GM12864 (cell line): ENCODE data around the gene FAM111B.
"Not testable (repeated sequence)": the region's sequence is repeated elsewhere in the genome, so short reads cannot be mapped to it uniquely, and the experiment has no call there.

Experiments
- DNase-seq: peaks from one replicate; pipeline ENCODE4 v3.0.0-alpha.2; 2011; ENCODE audit warnings: low read depth
- H3K4me3 ChIP-seq: 2 replicates; pipeline ENCODE4 v1.5.1; 2011; ENCODE audit warnings: mild to moderate bottlenecking, low read depth, low read length, control low read depth
- CTCF ChIP-seq: IDR thresholded peaks from 2 replicates; pipeline ENCODE4 v1.5.1; 2011; ENCODE audit warnings: low read depth, mild to moderate bottlenecking, moderate library complexity, low read length, control low read depth, inconsistent platforms; ENCODE audit errors: missing control alignments

Gene FAM111B

GRCh38 chr11:59076876-59077571 is 30.0 kb upstream of the FAM111B start:
- no peak overlapping the region for H3K4me3 ChIP-seq
- DNase-seq: no peak
- TF ChIP-seq CTCF: no peak

- no peak for TF ChIP-seq CTCF
- H3K4me3 ChIP-seq: no peak overlapping the region
- DNase-seq: no peak
These were observed 28.6 kb upstream of the FAM111B start for GRCh38 chr11:59078435-59078834.

GRCh38 chr11:59079086-59079485 is 28.0 kb upstream of the FAM111B start:
- no peak for TF ChIP-seq CTCF
- DNase-seq: no peak
- no peak overlapping the region for H3K4me3 ChIP-seq

- not testable (repeated sequence) for H3K4me3 ChIP-seq, DNase-seq
These were observed 26.6 kb upstream of the FAM111B start for GRCh38 chr11:59080421-59080820.

- not testable (repeated sequence) for DNase-seq, H3K4me3 ChIP-seq
These were observed 25.5 kb upstream of the FAM111B start for GRCh38 chr11:59081430-59082020.

GRCh38 chr11:59086007-59086406 is 21.0 kb upstream of the FAM111B start, which contains the start of gene GLYATL1B:
GLYATL1B (plus strand) TSS chr11:59086307; CDS start chr11:59086307, 0 bp downstream.
- DNase-seq, H3K4me3 ChIP-seq: not testable (repeated sequence)

GRCh38 chr11:59088162-59088561 is 18.9 kb upstream of the FAM111B start:
- TF ChIP-seq CTCF: no peak
- no peak for DNase-seq
- no peak overlapping the region for H3K4me3 ChIP-seq

GRCh38 chr11:59093576-59093975 is 13.5 kb upstream of the FAM111B start:
- not testable (repeated sequence) for H3K4me3 ChIP-seq, DNase-seq

GRCh38 chr11:59095225-59095624 is 11.8 kb upstream of the FAM111B start:
- not testable (repeated sequence) for H3K4me3 ChIP-seq, DNase-seq

GRCh38 chr11:59095972-59096575 is 11.0 kb upstream of the FAM111B start:
- H3K4me3 ChIP-seq, DNase-seq: not testable (repeated sequence)
